Stomach (tissue), 4 donors: ENCODE measurements around the gene SPATA33.
"Not testable (repeated sequence)": the region's sequence is repeated elsewhere in the genome, so short reads cannot be mapped to it uniquely, and the experiment has no call there.

ENCODE experiments used
- POLR2A ChIP-seq, 4 donors: fragments of 450-650 bp; IDR thresholded peaks; one replicate each; pipeline ENCODE4 v1.6.1; 2016; ENCODE audit warnings: antibody characterized with exemption in 4 of 4, control low read depth in 2 of 4, mild to moderate bottlenecking in 1 of 4, moderate library complexity in 1 of 4
- POLR2AphosphoS5 ChIP-seq, 3 donors: sonication (generic); formaldehyde crosslinking; IDR thresholded peaks; one replicate each; pipeline ENCODE4 v1.6.1; 2016; ENCODE audit warnings: antibody characterized with exemption in 3 of 3
- TF ChIP-seq, protein P1 (sequence below), 7 experiments: fragments of 450-650 bp in 4 of 7; fragments of 200-600 bp in 3 of 7; sonication (generic) in 3 of 7; IDR thresholded peaks; one replicate each; pipeline ENCODE4 v1.5.1; 2016 to 2019; ENCODE audit warnings: antibody characterized with exemption in 7 of 7, control low read depth in 2 of 7, mild to moderate bottlenecking in 1 of 7

DNA sequence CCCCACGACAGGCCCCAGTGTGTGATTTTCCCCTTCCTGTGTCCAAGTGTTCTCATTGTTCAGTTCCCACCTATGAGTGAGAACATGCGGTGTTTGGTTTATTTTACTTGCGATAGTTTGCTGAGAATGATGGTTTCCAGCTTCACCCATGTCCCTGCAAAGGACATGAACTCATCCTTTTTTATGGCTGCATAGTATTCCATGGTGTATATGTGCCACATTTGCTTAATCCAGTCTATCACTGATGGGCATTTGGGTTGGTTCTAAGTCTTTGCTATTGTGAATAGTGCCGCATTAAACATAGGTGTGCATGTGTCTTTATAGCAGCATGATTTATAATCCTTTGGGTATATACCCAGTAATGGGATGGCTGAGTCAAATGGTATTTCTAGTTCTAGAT, 13.9 kb downstream of the SPATA33 start:
- TF ChIP-seq, protein P1, sequence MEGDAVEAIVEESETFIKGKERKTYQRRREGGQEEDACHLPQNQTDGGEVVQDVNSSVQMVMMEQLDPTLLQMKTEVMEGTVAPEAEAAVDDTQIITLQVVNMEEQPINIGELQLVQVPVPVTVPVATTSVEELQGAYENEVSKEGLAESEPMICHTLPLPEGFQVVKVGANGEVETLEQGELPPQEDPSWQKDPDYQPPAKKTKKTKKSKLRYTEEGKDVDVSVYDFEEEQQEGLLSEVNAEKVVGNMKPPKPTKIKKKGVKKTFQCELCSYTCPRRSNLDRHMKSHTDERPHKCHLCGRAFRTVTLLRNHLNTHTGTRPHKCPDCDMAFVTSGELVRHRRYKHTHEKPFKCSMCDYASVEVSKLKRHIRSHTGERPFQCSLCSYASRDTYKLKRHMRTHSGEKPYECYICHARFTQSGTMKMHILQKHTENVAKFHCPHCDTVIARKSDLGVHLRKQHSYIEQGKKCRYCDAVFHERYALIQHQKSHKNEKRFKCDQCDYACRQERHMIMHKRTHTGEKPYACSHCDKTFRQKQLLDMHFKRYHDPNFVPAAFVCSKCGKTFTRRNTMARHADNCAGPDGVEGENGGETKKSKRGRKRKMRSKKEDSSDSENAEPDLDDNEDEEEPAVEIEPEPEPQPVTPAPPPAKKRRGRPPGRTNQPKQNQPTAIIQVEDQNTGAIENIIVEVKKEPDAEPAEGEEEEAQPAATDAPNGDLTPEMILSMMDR (IDR thresholded peaks at IDR 0.05): not testable (repeated sequence)
- TF ChIP-seq POLR2A, POLR2AphosphoS5 (IDR thresholded peaks at IDR 0.05): not testable (repeated sequence)
